GM12878 (cell line): ENCODE measurements around the gene CES3. TPM values are rescaled to one million over a fixed set of nuclear protein-coding genes. Genes with fewer than 3 reads are reported as not detected.

Experiments used
- ATAC-seq: fragments of 200-7000 bp; cut with Tn5 transposase; 3 replicates; pipeline ENCODE4 v1.9.1; 2020; ENCODE audit warnings: mild to moderate bottlenecking, moderate library complexity
- BruUV-seq: library from RNA; stranded (reverse); fragments of 400-500 nt; replicated peaks from 2 replicates; lab custom pipeline; 2021; lab: Mats Ljungman, UMichigan
- CTCF ChIA-PET: fragments of 300-600 bp; sonication (Branson Sonifier 250); formaldehyde crosslinking; extraction: SDS; loops from one replicate; lab custom pipeline; 2021; ENCODE audit warnings: inconsistent platforms; lab: Yijun Ruan, JAX
- POLR2A ChIA-PET: fragments of 350-600 bp; formaldehyde crosslinking; extraction: SDS; loops from one replicate; lab custom pipeline; 2021; ENCODE audit warnings: inconsistent platforms; lab: Charles Lee
- RAD21 ChIA-PET: fragments of 300-600 bp; sonication (Branson Sonifier 250); formaldehyde crosslinking; loops from one replicate; lab custom pipeline; 2023; ENCODE audit warnings: antibody characterized with exemption; ENCODE audit not compliant: unreplicated experiment; lab: Charles Lee
- SMC1A ChIA-PET: fragments of 300-600 bp; sonication (Branson Sonifier 250); formaldehyde crosslinking; loops from one replicate; lab custom pipeline; 2023; ENCODE audit not compliant: unreplicated experiment, uncharacterized antibody; lab: Charles Lee
- DNase-seq: peaks from one replicate; pipeline ENCODE4 v3.0.0-alpha.2; 2011; ENCODE audit warnings: low read depth, low spot score
- FAIRE-seq: peaks from 3 replicates; lab custom pipeline; 2011; peaks lifted over from hg19 to GRCh38; lab: Jason Lieb, UNC
- H2AFZ ChIP-seq: 2 replicates; pipeline ENCODE4 v1.6.0; 2011; ENCODE audit warnings: low read depth, low read length, control low read depth; ENCODE audit not compliant: control insufficient read depth
- H3K27ac ChIP-seq: 2 replicates; pipeline ENCODE4 v1.5.1; 2011; ENCODE audit warnings: control low read depth; ENCODE audit not compliant: control insufficient read depth, insufficient read depth
- H3K27me3 ChIP-seq, 2 experiments: replicated peaks in 1 of 2; 2 replicates each; pipeline versions ENCODE4 v1.6.0 to v1.6.1; 2011; ENCODE audit warnings: low read length in 1 of 2; ENCODE audit not compliant: control insufficient read depth in 2 of 2, insufficient read depth in 2 of 2
- H3K36me3 ChIP-seq, 2 experiments: 2 replicates each; pipeline ENCODE4 v1.5.1; 2011; ENCODE audit warnings: low read length in 1 of 2; ENCODE audit not compliant: control insufficient read depth in 2 of 2, insufficient read depth in 2 of 2
- H3K4me1 ChIP-seq: 2 replicates; pipeline ENCODE4 v1.6.1; 2011; ENCODE audit warnings: mild to moderate bottlenecking, low read length, moderate library complexity, mixed read lengths; ENCODE audit not compliant: control insufficient read depth, insufficient read depth
- H3K4me2 ChIP-seq: 2 replicates; pipeline ENCODE4 v1.6.0; 2011; ENCODE audit warnings: control low read depth; ENCODE audit not compliant: control insufficient read depth, insufficient read depth
- H3K4me3 ChIP-seq: fragments of 200-600 bp; sonication (generic); 2 replicates; pipeline ENCODE4 v1.5.1; 2016
- H3K79me2 ChIP-seq: 2 replicates; pipeline ENCODE4 v1.6.0; 2011; ENCODE audit warnings: low read length; ENCODE audit not compliant: control insufficient read depth, insufficient read depth
- H3K9ac ChIP-seq: 2 replicates; pipeline ENCODE4 v1.8.0; 2011; ENCODE audit warnings: low read length, control low read depth, mixed read lengths; ENCODE audit not compliant: control insufficient read depth, insufficient read depth
- H3K9me3 ChIP-seq: replicated peaks from 3 replicates; pipeline ENCODE4 v1.5.1; 2011; ENCODE audit warnings: mild to moderate bottlenecking, low read length; ENCODE audit not compliant: control insufficient read depth, insufficient read depth
- H4K20me1 ChIP-seq: 2 replicates; pipeline ENCODE4 v1.6.0; 2011; ENCODE audit not compliant: control insufficient read depth, insufficient read depth
- CREB1 ChIP-seq: IDR thresholded peaks from 2 replicates; pipeline ENCODE4 v1.6.1; 2012; ENCODE audit warnings: low read depth, mild to moderate bottlenecking, inconsistent platforms
- ESRRA ChIP-seq: IDR thresholded peaks from 2 replicates; pipeline ENCODE4 v1.6.1; 2012; ENCODE audit warnings: mild to moderate bottlenecking, low read length, improper control_type of control experiment
- HDAC2 ChIP-seq: fragments of 200-600 bp; sonication (generic); IDR thresholded peaks from 2 replicates; pipeline ENCODE4 v1.6.1; 2017
- MTA3 ChIP-seq: IDR thresholded peaks from 2 replicates; pipeline ENCODE4 v1.6.1; 2012; ENCODE audit warnings: low read length, inconsistent platforms, borderline replicate concordance
- POLR2AphosphoS2 ChIP-seq: IDR thresholded peaks from 2 replicates; pipeline ENCODE4 v1.6.1; 2011; ENCODE audit warnings: low read depth, mild to moderate bottlenecking, low read length, improper control_type of control experiment, moderate library complexity
- RB1 ChIP-seq: fragments of 450-650 bp; formaldehyde crosslinking; IDR thresholded peaks from 2 replicates; pipeline ENCODE4 v1.6.1; 2017; ENCODE audit warnings: mild to moderate bottlenecking, borderline replicate concordance
- SMARCA5 ChIP-seq: fragments of 450-650 bp; IDR thresholded peaks from 2 replicates; pipeline ENCODE4 v1.6.1; 2017; ENCODE audit warnings: mild to moderate bottlenecking
- STAT3 ChIP-seq: IDR thresholded peaks from 2 replicates; pipeline ENCODE4 v1.6.1; 2011; ENCODE audit warnings: low read depth, low read length, improper control_type of control experiment
- YBX1 ChIP-seq: fragments of 450-650 bp; IDR thresholded peaks from 2 replicates; pipeline ENCODE4 v1.6.1; 2016; ENCODE audit warnings: antibody characterized with exemption
- ZNF274 ChIP-seq: IDR thresholded peaks from one replicate; pipeline ENCODE4 v1.8.0; 2011; ENCODE audit not compliant: insufficient read length, insufficient read depth
- WGBS: methylation state at CpG from one replicate; pipeline ENCODE4 v1.1.6; 2016; ENCODE audit warnings: low lambda C conversion rate; ENCODE audit not compliant: insufficient replicate concordance, insufficient coverage; ENCODE audit errors: missing lambda C conversion rate; 5-methylcytosine and 5-hydroxymethylcytosine counted together
- in situ Hi-C: fragments of 300-500 bp; cut with MboI; formaldehyde crosslinking; loops from 9 replicates; pipeline ENCODE4 v1.14.3; 2018; ENCODE audit warnings: mixed read lengths
- intact Hi-C: fragments of 100-400 bp; cut with micrococcal nuclease; formaldehyde crosslinking; loops from one replicate; pipeline ENCODE4 v1.14.2; 2022; ENCODE audit not compliant: unreplicated experiment
- polyA plus RNA-seq, 11 experiments: library from polyadenylated mRNA; depleted of rRNA in 4 of 11; unstranded in 6 of 11; stranded (reverse) in 5 of 11; fragments of >200 nt; fragmentation: Nextera tagmentation in 4 of 11; fragmentation: Illumina TruSeq in 1 of 11; extraction: Ambion mirVana in 4 of 11; extraction: Trizol in 1 of 11; gene quantifications; 1 replicate in 1 of 11; 2 replicates in 10 of 11; pipeline versions ENCODE4 v1.2.1 to v1.2.3, GENCODE V29; 2011 to 2016; ENCODE audit warnings: inconsistent platforms in 2 of 11, missing spikeins in 2 of 11, low read depth in 1 of 11
- total RNA-seq, 4 experiments: library from RNA; depleted of rRNA in 3 of 4; stranded (reverse); fragments of >200 nt in 3 of 4; fragmentation: Illumina TruSeq in 1 of 4; extraction: Trizol in 1 of 4; gene quantifications; 2 replicates each; pipeline versions ENCODE4 v1.2.1 to v1.2.3, GENCODE V29; 2013 to 2021
- TF ChIP-seq, protein P1 (sequence below): IDR thresholded peaks from 2 replicates; pipeline ENCODE4 v1.6.1; 2012; ENCODE audit warnings: low read depth, low read length, improper control_type of control experiment

Gene CES3
- total and polyA plus RNA-seq, 10 of the 15 experiments (the other 5 are each of a cell fraction or from before 2014, with no cell fraction given): 0.09 to 3.1 (median 0.76) TPM

DNA sequence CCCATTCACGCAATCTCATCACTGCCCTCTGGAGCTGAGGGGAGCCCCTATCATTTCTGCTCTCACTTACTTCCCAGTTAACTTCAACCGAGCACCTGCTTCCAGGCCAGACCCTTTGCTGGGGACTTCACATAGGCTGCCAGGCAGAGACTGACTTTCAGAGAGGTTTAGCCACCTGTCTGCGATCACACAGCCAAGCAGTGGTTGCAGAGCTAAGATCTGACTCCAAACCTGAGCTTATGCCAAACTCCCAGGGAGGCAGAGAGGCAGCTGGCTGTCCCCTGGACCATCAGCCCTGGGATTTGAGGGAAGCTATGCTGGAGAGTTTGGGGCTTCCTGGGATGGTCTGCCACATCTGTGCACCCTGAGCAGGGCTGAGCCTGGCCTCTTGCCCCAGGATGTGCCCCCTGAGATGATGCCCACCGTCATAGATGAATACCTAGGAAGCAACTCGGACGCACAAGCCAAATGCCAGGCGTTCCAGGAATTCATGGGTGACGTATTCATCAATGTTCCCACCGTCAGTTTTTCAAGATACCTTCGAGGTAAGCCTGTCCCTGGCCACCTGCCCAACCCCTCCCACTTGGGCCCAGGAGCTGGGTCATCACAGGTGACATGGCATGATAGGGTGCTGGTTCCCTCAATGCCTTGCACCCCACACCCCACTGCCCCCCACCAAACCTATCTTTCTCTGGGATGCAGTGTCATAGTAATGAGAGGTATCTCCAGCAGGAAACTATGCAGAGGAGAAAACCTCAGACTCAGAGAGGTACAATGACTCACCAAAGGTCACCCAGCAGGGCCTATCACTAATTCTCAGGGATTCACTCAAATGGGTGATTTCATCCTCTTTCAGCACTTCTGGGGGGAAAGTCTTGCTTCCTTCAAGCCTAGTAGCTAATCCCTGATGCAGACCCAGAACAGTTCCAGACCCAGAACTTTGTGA is 10.0 kb downstream of the CES3 start:
- Histone ChIP-seq H2AFZ (no peak overlapping the region), H3K36me3 (no peaks in the 10 kb centered on the region), H3K4me1 (peaks cover 3% of the 10 kb centered on the region; the same call in 1 of the 2 replicates), H4K20me1 (no peaks in the 10 kb centered on the region), H3K9ac (no peak overlapping the region), H3K9me3 (no peaks in the 10 kb centered on the region), H3K4me3 (no peak overlapping the region), H3K4me2 (no peak overlapping the region), H3K79me2 (no peaks in the 10 kb centered on the region), H3K27ac (no peak overlapping the region), H3K27me3 (no peaks in the 10 kb centered on the region; a peak in 1 of 4 replicates)
- POLR2A ChIA-PET: no interaction called here
- intact Hi-C loops (no loop called here), in situ Hi-C loops (loop anchor here (10.0 kb wide), 1 partner anchor 184 kb away; the partner anchor contains the start of genes B3GNT9, FBXL8 and TRADD)
- no peak for TF ChIP-seq CREB1
- TF ChIP-seq ZNF274: no peak
- no peak for TF ChIP-seq YBX1
- TF ChIP-seq HDAC2: no peak
- TF ChIP-seq STAT3: no peak
- TF ChIP-seq, protein P1, sequence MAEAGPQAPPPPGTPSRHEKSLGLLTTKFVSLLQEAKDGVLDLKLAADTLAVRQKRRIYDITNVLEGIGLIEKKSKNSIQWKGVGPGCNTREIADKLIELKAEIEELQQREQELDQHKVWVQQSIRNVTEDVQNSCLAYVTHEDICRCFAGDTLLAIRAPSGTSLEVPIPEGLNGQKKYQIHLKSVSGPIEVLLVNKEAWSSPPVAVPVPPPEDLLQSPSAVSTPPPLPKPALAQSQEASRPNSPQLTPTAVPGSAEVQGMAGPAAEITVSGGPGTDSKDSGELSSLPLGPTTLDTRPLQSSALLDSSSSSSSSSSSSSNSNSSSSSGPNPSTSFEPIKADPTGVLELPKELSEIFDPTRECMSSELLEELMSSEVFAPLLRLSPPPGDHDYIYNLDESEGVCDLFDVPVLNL: no peak
- TF ChIP-seq ESRRA: no peak
- no peak for TF ChIP-seq POLR2AphosphoS2
- TF ChIP-seq SMARCA5: no peak
- TF ChIP-seq MTA3: no peak
- no peak for TF ChIP-seq RB1
- SMC1A ChIA-PET: interaction anchor here (1.0 to 1.4 kb wide), 2 partner anchors 9 to 289 kb away, joined by 3 read pairs; partner anchors contain the start of gene CES3
- BruUV-seq: no TSS peak
- FAIRE-seq: no peak
- 33% methylated on average over 10 of the region's 10 CpGs for WGBS
- RAD21 ChIA-PET: no interaction called here
- no peak for ATAC-seq
- CTCF ChIA-PET: interaction anchor here (0.6 to 1.8 kb wide), 3 partner anchors 11 to 17 kb away, joined by 4 to 9 read pairs (median 4); partner anchors contain the start of gene CES3
- no peak for DNase-seq
